Kidney epithelial cell (primary cell): ENCODE results near the gene OLFML3. TPM values are rescaled to one million over a fixed set of nuclear protein-coding genes. Genes with fewer than 3 reads are reported as not detected.

Source experiments
- DNase-seq: peaks from one replicate; pipeline ENCODE4 v3.0.0-alpha.2; 2010; ENCODE audit warnings: low read depth
- H3K27me3 ChIP-seq: 2 replicates; pipeline ENCODE4 v1.6.0; 2011; ENCODE audit warnings: low read length; ENCODE audit not compliant: control insufficient read depth, insufficient read depth
- H3K36me3 ChIP-seq: 2 replicates; pipeline ENCODE4 v1.5.1; 2011; ENCODE audit warnings: low read length; ENCODE audit not compliant: control insufficient read depth, insufficient read depth
- H3K4me3 ChIP-seq: 2 replicates; pipeline ENCODE4 v1.5.1; 2011; ENCODE audit warnings: low read depth, mild to moderate bottlenecking, control low read depth, low read length
- CTCF ChIP-seq: IDR thresholded peaks from 2 replicates; pipeline ENCODE4 v1.5.1; 2011; ENCODE audit warnings: mild to moderate bottlenecking, moderate library complexity, low read length, control low read depth, inconsistent platforms; ENCODE audit not compliant: insufficient read depth, poor library complexity, severe bottlenecking
- total RNA-seq: library from RNA; depleted of rRNA; stranded (reverse); fragments of >200 nt; gene quantifications from 2 replicates; pipeline ENCODE4 v1.2.3, GENCODE V29; 2015

Gene OLFML3
- total RNA-seq, 1 donor from 2014 or later: 0.17 TPM

GRCh38 chr1:113934511-113935055 is 44.7 kb upstream of the OLFML3 start:
- Histone ChIP-seq H3K36me3 (no peaks in the 10 kb centered on the region), H3K4me3 (no peak overlapping the region), H3K27me3 (no peaks in the 10 kb centered on the region)
- DNase-seq: no peak
- no peak for TF ChIP-seq CTCF

DNA sequence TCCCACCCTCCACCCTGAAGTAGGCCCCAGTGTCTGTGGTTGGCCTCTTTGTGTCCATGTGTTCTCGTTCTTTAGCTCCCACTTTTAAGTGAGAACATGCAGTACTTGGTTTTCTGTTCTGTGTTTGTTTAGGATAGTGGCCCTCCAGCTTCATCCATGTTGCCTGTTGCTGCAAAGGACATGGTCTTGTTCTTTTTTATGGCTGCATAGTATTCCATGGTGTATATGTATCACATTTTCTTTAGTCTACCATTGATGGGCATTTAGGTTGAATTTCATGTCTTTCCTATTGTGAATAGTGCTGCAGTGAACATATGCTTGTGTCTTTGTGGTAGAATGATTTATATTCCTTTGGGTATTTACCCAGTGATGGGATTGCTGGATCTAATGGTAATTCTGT is 44.1 kb upstream of the OLFML3 start:
- no peak for TF ChIP-seq CTCF
- Histone ChIP-seq H3K36me3 (no peaks in the 10 kb centered on the region), H3K4me3 (no peak overlapping the region), H3K27me3 (no peaks in the 10 kb centered on the region)
- no peak for DNase-seq

DNA sequence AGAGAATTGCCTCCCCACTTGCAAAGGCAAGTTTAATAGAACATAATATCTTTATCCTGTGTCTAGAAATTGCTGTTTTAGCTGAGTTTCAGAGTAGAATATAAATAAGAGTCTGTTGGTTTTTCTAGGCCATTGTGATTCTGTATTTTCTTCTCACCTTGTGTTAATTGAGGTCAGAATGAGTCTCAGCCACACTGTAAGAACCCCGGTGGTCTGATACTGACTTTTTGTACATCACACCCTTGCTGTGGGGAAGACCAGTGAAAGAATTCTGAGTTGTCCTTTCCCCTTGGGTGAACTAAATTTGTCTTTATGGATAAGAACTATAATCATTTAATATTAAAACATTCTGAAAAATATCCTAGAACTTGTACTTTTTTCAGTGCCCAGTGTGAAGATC is 43.3 kb upstream of the OLFML3 start:
- Histone ChIP-seq H3K4me3 (no peak overlapping the region), H3K27me3 (no peaks in the 10 kb centered on the region), H3K36me3 (no peaks in the 10 kb centered on the region)
- DNase-seq: no peak
- no peak for TF ChIP-seq CTCF

GRCh38 chr1:113937146-113937545 is 42.1 kb upstream of the OLFML3 start:
- no peak for TF ChIP-seq CTCF
- no peaks in the 10 kb centered on the region for H3K36me3 ChIP-seq
- DNase-seq: no peak
- H3K4me3 ChIP-seq: no peak overlapping the region
- H3K27me3 ChIP-seq: no peaks in the 10 kb centered on the region

DNA sequence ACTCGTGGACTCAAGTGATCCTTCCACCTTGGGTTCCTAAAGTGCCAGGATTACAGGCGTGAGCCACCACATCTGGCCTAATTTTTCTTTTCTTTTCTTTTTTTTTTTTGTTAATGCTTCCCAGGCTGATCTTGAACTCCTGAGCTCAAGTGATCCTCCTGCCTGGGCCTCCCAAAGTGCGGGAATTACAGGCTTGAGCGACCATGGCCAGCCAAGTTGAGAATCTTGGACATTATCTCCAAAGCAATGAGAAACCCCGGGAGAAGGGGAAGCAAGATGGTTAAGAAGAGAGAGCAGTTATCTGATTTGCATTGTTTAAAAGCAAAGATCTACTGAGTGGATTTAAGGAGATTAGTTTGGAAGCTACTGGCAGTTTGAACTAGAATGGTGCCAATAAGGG is 41.1 kb upstream of the OLFML3 start:
- no peak for DNase-seq
- no peak overlapping the region for H3K4me3 ChIP-seq
- no peak for TF ChIP-seq CTCF
- H3K27me3 ChIP-seq: no peaks in the 10 kb centered on the region
- H3K36me3 ChIP-seq: no peaks in the 10 kb centered on the region

GRCh38 chr1:113940365-113941244 is 38.7 kb upstream of the OLFML3 start:
- H3K4me3 ChIP-seq: no peak overlapping the region
- no peaks in the 10 kb centered on the region for H3K27me3 ChIP-seq
- TF ChIP-seq CTCF: no peak
- H3K36me3 ChIP-seq: no peaks in the 10 kb centered on the region
- DNase-seq: no peak
